GM19468 (cell line): ENCODE measurements around the gene OR2D3.
"Not testable (repeated sequence)": the region's sequence is repeated elsewhere in the genome, so short reads cannot be mapped to it uniquely, and the experiment has no call there.

Source experiments
- ATAC-seq: cut with Tn5 transposase; IDR thresholded peaks from one replicate; pipeline ENCODE4 v1.9.1; 2021; ENCODE audit warnings: mild to moderate bottlenecking, moderate library complexity, moderate number of reproducible peaks; ENCODE audit not compliant: unreplicated experiment; ENCODE audit errors: extremely low read depth

The OR2D3 gene, protein sequence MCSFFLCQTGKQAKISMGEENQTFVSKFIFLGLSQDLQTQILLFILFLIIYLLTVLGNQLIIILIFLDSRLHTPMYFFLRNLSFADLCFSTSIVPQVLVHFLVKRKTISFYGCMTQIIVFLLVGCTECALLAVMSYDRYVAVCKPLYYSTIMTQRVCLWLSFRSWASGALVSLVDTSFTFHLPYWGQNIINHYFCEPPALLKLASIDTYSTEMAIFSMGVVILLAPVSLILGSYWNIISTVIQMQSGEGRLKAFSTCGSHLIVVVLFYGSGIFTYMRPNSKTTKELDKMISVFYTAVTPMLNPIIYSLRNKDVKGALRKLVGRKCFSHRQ

DNA sequence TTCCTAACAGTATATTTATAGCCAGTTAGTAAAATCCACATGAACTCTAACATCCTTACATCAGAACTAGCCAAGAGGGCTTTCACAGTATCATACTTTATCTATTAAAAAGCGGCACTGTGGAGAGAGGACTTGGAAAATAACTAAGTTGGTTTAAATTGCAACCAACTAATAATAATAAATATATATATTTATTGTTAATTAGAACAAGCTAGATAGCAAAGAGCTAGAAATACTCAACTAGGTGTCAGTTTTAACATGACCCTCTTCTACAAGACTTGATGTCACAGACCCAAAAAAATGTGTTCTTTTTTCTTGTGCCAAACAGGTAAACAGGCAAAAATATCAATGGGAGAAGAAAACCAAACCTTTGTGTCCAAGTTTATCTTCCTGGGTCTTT lies at the start of gene OR2D3:
OR2D3 (plus strand) TSS at position 301 of the 400 bp plus-strand sequence; CDS start at position 301, 0 bp downstream.
- no peak for ATAC-seq

DNA sequence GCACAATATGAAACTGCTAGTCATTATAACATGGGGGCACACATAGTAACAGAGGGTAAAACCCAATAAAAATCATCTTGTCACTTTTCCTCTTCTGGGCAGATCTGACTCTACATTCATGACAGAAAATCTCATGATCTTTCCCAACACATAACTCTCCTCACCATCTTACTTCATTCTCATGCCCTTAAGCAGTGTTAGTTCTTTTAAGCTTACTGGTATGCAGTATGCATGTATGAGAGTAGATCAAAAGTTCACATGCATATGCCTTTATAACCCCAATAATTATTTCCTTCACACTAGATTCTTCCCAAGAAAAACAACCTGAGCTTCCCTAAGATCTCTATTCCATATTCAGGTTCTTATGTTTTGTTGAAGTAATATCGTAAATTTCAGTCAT lies 49.5 kb upstream of the OR2D3 start:
- ATAC-seq, result no peak

DNA sequence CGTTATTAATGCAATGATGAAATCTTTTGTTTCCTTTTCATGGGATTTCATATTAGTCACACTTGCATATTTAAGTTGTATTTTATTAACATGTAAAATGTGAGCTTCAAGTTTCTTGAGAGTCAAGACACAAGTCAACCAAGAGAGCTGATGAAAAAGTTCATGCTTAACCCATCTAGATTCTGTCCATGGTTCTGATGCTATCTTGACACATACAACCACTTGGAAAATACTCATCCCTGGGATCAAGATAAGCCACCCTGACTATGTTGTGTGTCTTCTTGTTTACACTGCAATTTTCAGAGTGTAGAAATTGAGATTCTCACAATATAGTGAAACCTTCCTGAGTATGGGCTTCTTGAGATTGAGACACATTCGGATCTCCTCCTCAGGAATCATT lies 45.0 kb upstream of the OR2D3 start:
- no peak for ATAC-seq

DNA sequence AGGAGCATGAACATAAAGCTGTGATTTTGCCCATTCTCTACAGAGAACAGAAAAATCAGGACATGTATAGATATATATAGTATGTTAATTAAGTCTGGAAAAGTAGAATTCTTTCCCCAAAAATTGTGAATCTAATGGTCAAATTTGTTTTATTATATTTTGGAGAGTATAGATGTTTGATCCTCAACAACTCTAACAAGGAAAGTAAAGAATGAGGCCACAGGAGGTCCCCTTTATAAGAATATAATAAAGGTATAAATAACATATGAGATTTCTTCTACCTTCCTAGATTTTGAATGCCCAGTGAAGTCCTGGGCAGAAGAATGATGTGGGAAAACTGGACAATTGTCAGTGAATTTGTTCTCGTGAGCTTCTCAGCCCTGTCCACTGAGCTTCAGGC lies 44.5 kb upstream of the OR2D3 start, which contains the start of gene OR10A4:
OR10A4 (plus strand) TSS at position 301 of the 400 bp plus-strand sequence; CDS start at position 324, 23 bp downstream.
- no peak for ATAC-seq

DNA sequence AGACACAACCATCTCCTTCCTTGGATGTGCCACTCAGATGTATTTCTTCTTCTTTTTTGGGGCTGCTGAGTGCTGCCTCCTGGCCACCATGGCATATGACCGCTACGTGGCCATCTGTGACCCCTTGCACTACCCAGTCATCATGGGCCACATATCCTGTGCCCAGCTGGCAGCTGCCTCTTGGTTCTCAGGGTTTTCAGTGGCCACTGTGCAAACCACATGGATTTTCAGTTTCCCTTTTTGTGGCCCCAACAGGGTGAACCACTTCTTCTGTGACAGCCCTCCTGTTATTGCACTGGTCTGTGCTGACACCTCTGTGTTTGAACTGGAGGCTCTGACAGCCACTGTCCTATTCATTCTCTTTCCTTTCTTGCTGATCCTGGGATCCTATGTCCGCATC lies 43.9 kb upstream of the OR2D3 start:
- ATAC-seq, result no peak

DNA sequence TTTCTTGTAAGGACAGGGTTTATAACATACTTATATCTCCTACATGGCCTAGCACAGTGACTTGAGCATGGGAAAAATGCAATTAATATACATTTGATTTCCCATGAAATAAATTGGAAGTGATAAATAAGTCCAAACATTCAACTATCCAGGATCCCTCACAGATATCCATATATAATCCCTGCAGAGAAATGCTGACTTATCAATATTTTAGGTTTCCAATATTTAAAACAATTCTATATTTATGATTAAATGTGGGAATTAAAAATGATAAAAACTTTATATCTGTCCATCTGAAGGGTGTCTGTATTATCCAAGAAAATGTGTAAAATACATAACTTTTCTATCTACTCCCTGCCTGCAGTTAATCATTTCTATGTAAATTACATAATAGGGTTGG lies 38.1 kb upstream of the OR2D3 start:
- no peak for ATAC-seq

DNA sequence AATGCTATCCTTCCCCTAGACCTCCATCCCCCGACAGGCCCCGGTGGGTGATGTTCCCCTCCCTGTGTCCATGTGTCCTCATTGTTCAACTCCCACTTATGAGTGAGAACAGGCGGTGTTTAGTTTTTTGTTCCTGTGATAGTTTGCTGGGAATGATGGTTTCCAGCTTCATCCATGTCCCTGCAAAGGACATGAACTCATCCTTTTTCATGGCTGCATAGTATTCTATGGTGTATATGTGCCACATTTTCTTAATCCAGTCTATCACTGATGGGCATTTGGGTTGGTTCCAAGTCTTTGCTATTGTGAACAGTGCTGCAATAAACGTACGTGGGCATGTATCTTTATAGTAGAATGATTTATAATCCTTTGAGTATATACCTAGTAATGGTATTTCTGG lies 33.1 kb upstream of the OR2D3 start:
- not testable (repeated sequence) for ATAC-seq

DNA sequence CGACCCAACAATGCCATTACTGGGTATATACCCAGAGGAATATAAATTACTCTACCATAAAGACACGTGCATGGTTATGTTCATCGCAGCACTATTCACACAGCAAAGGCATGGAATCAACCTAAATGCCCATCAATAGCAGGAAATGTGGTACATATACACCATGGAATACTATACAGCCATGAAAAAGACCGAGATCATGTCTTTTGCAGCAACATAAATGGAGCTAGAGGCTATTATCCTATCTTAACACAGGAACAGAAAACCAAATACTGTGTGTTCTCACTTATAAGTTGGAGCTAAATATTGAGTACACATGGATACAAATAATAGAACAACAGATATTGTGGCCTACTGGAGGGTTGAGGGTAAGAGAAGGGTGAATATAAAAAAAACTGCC lies 32.0 kb upstream of the OR2D3 start:
- ATAC-seq, result no peak

DNA sequence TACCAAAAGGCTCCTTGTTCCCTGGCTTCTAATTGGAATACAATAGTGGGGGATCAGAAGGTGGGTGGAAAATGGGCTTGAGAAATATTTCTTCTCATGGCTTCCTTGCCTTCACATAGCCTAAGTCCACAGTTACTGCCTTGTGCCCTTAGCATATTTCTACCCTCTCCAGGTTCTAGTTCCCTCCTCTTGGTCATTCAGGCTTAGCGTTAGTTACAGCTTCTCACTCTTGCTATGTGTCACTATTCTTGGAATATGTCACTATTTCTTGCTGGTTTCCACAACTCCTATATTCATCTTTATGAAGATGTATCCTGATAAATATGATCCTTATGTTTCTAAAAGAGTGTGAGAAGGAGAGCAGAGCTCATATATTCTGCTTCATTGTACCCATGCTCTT lies 31.0 kb upstream of the OR2D3 start:
- ATAC-seq, result no peak

DNA sequence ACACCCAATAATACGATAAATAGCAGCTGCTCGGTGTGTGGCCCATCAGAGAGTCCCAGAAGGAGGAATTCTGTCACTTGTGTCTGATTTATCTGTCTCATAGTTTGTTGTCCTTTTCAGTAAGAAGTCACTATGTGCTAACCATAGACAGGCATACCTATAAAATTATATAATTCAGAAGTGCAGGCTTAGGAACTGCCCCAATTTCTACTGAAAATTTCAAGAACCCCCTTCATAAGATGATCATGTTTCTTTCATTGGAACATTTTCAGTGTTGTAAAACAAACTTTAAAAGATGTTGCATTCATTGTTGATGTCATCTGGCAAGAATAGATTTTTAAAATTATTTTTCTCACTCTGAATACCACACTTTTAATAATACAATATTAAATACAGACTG lies 28.4 kb upstream of the OR2D3 start, which contains the start of gene OR2D2:
OR2D2 (minus strand) TSS at position 101 of the 400 bp plus-strand sequence; CDS start at position 101, 0 bp downstream.
- no peak for ATAC-seq

DNA sequence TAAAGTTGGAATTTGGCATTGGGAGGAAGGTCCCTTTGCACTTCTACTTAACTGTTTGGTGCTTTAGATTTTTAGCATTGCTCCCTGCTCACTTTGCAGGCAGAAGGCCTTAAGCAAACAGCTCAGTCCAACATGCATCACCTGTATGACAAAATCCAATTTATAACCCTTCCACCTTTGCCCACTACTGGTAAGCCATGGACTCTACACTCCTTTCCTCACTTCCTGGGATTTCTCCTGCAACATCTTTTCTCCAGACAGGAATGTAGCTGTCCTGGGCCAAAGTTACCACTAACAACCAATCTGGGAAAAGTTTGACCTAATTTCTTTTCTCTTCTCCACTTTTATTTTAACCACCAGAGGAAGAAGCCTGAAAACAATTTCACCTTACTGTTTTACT lies 26.7 kb upstream of the OR2D3 start:
- ATAC-seq, result no peak

DNA sequence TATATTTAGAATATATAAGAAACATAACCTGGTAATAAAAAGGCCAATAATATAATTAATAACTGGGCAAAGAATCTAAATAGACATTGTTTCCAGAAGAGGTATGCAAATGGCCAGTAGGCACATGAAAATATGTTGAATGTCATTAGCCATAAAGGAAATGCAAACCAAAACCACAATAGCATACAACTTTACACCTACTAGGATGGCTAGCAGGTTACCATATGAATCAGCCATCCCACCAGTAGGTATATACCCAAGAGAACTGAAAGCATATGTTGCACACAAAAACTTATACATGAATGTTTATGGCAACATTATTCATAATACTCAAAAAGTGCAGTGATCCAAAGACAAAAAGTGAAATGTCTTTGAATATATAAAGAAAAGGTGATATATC lies 25.8 kb upstream of the OR2D3 start:
- ATAC-seq, result peak; percentile 81

DNA sequence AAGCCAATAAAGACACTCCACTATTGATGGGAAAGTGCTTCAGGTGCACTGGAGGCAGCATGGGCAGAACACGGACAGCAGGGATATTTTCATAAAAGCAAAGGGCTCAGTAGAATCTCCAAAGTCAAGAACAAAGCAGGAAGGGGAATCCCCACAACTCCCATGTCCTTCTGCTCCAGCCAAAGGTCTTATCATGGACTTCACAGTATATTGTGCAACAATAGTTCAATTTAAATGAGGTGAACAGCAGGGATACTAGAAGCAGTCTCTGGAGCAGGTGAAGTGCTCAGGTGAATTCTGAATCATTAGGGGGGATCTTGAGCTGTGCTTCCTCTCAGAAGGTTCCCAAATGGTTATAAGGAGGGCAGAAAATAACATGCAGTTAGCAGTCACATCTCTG lies 21.9 kb upstream of the OR2D3 start:
- no peak for ATAC-seq

DNA sequence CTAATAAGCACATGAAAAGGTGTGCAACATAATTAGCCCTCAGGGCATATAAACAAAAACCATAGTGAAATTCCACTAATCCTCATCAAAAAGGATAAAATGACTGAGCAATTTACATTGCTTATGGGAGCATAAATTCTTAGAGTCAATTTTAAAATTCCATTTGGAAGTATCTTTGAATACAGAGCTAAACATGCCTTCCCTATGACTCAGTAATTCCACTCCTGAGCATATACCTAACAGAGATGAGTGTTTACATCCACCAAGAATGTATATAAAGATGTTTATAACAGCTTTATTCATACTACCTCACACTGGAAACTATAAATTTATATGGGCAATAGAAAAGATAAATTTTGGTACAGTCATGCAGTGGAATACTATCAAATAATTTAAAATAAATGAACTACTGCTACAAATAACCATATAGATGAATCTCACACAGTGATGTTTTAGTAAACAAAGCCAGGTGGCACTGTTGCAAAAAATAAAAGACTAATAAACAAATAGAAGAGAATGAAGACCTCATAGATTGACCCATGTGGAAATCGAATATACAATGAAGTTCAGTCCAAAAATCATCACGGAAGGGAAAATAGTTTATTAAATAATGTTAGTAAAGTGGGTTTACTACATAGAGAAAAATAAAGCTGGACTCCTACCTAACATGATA lies 20.3 kb upstream of the OR2D3 start:
- ATAC-seq, result no peak

DNA sequence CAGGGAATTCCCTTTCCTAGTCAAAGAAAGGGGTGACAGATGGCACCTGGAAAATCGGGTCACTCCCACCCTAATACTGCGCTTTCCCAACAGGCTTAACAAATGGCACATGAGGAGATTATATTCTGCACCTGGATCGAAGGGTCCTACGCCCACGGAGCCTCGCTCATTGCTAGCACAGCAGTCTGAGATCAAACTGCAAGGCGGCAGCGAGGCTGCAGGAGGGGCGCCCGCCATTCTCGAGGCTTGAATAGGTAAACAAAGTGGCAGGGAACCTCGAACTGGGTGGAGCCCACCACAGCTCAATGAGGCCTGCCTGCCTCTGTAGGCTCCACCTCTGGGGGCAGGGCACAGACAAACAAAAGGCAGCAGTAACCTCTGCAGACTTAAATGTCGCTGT lies 16.0 kb upstream of the OR2D3 start:
- ATAC-seq, result not testable (repeated sequence)

DNA sequence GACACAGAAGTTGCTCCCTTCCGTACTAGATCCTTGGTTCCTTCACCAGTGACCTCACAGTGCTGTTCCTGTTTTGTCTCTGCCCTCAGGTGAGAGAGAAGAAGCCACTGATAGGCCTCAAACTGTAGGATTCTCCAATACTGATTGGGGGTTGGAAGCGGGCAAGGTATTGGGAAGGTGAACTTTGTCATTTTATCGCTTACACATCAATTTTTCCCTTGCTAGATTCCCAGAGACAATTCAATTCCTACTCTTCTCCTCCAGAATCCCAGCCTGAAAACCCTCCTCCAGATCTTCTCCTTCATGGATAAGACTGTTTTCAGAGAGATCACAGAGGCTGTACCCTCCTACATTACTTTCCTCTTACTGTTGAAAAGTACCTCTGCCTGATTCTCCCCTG lies 9.4 kb upstream of the OR2D3 start:
- no peak for ATAC-seq

DNA sequence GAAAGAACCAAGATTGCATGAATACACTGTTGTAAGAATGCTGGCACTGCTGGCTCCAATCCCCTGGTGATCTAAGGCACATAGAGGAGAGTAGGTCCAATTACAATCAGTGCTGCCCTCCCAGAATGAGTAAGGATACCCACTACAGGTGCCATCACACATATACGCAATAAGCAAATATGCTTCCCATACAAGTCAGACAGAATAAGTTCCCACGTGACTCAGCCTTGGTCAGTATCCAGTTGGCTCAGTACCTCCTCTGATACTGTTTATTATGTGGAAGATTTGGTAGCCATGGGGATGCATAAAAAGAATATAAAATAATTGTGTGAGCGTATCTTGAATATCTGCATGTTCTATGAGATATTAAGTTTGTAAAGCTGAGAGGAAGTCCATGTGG lies 8.9 kb upstream of the OR2D3 start:
- no peak for ATAC-seq

DNA sequence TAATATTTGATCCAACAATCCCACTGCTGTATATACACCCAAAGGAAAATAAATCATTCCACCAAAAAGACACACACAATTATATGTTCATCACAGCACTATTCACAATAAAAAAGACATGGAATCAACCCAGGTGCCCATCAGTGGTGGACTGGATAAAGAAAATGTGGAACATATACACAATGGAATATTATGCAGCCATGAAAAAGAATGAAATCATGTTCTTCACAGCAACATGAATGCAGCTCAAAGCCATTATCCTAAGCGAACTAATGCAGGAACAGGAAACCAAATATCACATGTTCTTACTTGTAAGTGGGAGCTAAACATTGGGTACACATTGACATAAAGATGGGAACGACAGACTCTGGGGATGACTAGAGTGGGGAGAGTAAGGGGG lies 1.1 kb upstream of the OR2D3 start:
- ATAC-seq, result no peak

DNA sequence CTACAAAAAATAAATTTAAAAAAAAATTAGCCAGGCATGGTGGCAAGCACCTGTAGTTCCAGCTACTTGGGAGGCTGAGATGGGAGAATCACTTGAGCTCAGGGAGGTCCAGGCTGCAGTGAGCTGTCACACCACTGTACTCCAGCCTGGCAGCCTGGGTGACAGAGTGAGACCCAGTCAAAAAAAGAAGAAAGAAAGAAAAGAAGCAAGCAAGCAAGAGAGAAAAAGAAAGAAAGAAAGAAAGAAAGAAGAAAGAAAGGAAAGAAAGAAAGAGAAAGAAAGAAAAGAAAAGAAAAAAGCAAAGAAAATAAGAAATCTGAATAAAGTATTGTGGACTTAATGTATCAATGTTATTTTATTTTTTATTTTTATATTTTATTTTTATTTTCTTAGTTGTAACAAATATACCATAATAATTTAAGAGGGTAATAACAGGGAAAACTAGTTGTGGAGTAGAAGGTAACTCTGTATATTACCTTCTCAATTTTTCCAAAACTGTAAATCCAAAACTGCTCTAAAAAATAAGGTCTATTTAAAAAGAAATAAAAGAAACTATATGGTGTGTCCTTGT lies 4.3 kb downstream of the OR2D3 start:
- ATAC-seq, result no peak

DNA sequence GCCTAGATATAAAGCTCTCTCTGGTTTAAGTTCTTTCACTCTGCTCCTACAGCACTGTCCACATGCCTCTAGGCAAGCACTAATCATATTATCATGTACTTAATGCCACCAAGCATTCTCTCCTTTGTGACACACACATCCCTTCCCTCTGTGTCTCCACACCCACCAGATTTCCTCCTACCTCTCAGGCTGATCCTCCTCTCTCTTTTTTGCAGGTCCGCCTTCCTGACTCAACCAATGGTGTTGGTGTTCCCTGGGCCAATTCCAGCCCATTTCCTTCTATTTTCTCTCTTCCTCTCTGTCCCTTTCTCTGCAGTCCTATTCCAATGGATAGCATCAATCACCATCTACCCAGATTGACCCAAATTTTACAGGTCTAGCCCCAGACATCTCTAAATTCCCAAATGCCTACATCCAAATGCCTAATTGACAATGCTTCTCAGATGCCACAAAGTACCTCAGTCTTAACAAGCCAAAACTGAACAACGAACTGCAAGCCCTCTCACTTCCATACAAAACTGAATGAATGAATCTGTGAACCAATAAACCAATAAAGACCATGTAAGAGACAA lies 4.9 kb downstream of the OR2D3 start:
- ATAC-seq, result no peak
